Adipose tissue (tissue), 3 donors: ENCODE results near the gene ELOF1. TPM values are rescaled to one million over a fixed set of nuclear protein-coding genes. Genes with fewer than 3 reads are reported as not detected.
"Not testable (repeated sequence)": the region's sequence is repeated elsewhere in the genome, so short reads cannot be mapped to it uniquely, and the experiment has no call there.

Experiments used
- H3K27ac ChIP-seq: one replicate; pipeline ENCODE4 v1.5.1; 2013; ENCODE audit warnings: low read depth, low read length
- WGBS, 3 donors: extraction: QIAGEN DNeasy Blood & Tissue Kit; methylation state at CpG; one replicate each; pipeline ENCODE4 v1.1.7; 2013; 5-methylcytosine and 5-hydroxymethylcytosine counted together
- polyA plus RNA-seq, 3 donors: library from polyadenylated mRNA; stranded (reverse); fragments of 200-250 nt; gene quantifications; one replicate each; pipeline ENCODE4 v1.2.3, GENCODE V29; 2013
- donor health status: healthy with polysubstance abuse.
- donor health status: Bipolar disorder and iron deficiency.
- donor health status: healthy.

ELOF1 gene
- polyA plus RNA-seq, 3 donors = 52.6 to 55.2 (median 55.1) TPM

DNA sequence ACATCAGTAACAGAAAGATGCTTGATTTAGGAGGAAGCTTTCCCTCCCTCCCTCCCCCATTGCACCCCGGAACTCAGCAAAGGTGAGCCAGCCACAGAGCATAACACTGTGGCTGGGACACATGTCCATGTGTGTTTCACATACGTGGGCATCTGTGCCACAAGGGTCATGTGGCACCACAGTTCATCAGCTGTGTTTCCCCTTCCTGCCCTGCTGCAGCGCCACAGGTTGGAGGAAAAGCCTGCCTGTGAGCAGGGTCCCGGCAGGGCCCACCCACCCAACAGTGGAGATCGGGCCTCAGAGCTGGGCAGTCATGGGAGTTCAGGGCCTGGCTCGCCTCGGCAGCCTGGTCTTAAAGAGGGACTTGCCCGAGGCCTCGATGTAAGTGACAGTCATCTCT lies 15.7 kb upstream of the ELOF1 start:
- no peak overlapping the region for H3K27ac ChIP-seq
- 76 to 86% (median 85%) methylated on average over 8 to 9 of the region's 9 CpGs for WGBS, 3 donors

DNA sequence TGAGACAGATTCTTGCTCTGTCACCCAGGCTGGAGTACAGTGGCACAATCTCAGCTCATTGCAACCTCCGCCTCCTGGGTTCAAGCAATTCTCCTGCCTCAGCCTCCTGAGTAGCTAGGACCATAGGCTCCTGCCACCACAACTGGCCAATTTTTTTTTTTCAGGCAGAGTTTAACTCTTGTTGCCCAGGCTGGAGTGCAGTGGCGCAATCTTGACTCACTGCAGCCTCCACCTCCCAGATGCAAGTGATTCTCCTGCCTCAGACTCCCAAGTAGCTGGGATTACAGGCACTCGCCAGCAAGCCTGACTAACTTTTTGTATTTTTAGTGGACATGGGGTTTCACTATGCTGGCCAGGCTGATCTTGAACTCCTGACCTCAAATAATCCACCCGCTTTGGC lies 14.7 kb upstream of the ELOF1 start:
- not testable (repeated sequence) for H3K27ac ChIP-seq
- WGBS, 3 donors = 76 to 96% (median 96%) methylated on average over 4 of the region's 4 CpGs

DNA sequence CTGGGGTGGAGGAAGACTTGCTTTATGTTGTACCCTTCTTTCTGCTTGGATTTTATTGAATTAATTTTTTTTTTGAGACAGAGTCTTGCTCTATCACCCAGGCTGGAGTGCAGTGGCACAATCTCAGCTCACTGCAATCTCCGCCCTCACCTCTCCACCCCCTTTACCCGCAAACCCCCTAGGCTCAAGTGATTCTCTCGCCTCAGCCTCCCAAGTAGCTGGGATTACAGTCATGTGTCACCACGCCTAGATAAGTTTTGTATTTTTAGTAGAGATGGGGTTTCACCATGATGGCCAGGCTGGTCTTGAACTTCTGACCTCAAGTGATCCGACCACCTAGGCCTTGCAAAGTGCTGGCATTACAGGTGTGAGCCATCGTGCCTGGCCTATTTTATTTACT lies 14.3 kb upstream of the ELOF1 start:
- WGBS, 3 donors = 79 to 86% (median 86%) methylated on average over 6 of the region's 6 CpGs
- H3K27ac ChIP-seq = not testable (repeated sequence)

DNA sequence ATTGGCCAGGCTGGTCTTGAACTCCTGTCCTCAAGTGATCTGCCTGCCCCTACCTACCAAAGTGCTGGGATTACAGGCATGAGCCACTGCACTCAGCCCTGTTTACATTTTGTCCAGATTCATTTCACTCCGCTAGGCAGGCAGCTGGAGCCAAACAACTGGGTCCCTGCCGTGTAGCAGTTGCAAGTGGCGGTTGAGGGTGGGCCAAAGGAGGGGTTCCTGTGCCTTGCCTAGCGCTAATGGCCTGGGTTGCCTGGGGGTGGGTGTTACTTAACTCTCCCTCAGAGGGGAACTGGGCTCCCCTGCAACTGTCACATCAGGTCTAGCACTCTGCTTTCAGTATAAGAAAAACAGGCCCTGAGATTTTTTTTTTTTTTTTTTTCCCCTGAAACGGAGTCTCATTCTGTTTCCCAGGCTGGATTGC lies 11.0 kb upstream of the ELOF1 start:
- WGBS, 3 donors = 46 to 71% (median 56%) methylated on average over 5 of the region's 5 CpGs
- H3K27ac ChIP-seq = no peak overlapping the region

DNA sequence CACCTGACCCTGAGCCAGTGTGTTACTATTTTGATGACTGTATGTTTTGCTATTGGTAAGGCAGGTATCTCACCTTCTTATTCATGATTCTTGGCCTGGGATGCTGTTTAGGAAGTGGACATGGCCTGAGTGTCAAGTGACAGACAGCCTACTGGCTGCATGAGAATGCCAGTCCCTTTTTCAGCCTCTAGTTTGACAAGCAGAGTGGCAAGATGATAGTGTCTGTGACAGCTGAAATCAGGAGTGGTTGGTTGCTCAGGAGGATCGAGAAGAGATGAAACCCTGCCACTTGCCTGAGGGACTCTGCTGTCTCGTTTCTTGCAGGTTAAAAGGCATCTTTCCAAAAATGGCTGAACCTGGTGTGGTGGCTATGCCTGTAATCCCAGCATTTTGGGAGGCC lies 7.1 kb upstream of the ELOF1 start:
- 88 to 96% (median 94%) methylated on average over 2 of the region's 2 CpGs for WGBS, 3 donors
- H3K27ac ChIP-seq = no peak overlapping the region

DNA sequence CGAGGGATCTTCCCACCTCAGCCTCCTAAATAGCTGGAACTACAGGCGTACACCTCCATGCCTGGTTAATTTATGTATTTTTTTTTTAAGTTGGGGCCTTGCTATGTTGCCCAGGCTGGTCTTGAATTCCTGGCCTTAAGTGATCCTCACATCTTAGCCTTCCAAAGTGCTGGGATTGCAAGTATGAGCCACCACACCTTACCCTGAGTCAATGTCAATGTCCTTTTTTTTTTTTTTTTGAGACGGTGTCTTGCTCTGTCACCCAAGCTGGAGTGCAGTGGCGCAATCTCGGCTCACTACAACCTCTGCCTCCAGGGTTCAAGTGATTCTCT lies 6.6 kb upstream of the ELOF1 start:
- H3K27ac ChIP-seq = not testable (repeated sequence)
- WGBS, 3 donors = 78 to 94% (median 90%) methylated on average over 5 of the region's 5 CpGs

DNA sequence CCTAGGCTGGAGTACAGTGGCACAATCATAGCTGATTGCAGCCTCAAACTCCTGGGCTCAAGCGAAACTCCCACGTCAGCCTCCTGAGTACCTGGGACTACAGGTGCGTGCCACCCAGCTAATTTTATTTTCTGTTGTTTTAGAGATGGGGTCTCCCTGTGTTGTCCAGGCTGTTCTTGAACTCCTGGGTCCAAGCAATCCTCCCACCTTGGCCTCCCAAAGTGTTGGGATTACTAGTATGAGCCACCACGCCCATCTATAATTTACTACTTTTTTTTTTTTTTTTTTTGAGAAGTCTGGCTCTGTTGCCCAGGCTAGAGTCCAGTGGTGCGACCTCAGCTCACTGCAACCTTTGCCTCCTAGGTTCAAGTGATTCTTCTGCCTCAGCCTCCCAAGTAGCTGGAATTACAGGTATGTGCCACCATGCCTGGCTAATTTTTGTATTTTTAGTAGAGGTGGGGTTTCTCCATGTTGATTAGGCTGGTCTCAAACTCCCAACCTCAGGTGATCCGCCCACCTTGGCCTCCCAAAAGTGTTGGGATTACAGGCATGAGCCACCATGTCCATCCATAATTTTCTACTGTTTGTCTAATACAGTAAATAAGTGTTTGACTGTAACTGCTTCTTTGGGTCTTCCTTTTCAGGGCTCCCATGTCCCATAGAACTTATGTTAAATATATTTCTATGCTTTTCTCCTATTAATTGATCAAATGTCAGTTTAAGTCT lies 5.2 kb upstream of the ELOF1 start:
- not testable (repeated sequence) for H3K27ac ChIP-seq
- whole genome bisulfite sequencing, 3 donors = 87 to 95% (median 94%) methylated on average over 6 of the region's 6 CpGs

DNA sequence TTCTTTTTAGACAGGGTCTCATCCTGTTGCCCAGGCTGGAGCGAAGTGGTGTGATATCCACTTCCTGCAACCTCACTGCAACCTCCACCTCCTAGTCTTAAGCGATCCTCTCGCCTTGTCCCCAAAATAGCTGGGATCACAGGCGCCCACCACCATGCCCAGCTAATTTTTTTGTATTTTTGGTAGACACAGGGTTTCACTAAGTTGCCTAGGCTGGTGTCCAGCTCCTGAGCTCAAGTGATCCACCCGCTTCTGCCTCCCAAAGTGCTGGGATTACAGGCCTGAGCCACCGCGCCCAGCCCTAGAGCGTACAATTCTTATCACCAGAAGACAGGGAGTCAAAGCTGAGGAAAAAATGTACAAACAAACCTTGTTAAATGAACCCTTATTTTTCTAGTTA lies 4.5 kb upstream of the ELOF1 start:
- H3K27ac ChIP-seq = no peak overlapping the region
- WGBS, 3 donors = 83 to 85% (median 84%) methylated on average over 8 of the region's 8 CpGs

DNA sequence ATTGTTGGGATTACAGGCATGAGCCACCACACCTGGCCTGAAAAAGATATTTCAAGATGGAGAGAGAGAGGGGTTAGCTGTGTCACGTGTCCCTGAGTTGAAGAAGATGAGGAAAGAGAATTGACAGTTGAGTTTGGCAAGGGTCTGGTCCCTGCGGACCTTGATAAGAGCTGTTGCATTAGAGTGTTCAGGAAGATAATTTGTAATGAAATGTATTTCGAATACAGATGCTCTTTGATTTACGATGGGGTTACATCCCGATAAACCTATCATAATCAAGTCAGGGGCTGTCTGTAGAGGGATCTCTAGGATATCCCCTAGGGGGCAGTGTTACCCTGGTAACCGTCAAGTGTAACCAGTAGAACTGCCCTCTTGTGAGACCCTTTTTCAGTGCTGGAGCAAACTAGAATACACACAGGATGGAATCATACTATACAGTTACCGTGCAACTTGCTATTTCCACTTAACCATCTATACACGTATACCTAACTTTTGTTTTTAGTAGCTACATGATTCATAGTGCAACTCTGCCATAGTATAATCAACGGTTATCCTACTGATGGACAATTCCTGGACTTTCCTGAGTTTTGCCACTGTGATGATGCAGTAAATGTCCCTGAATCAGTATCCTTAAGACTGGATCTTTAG lies 1.5 kb upstream of the ELOF1 start:
- H3K27ac ChIP-seq = no peak overlapping the region
- 12 to 15% (median 12%) methylated on average over 9 of the region's 9 CpGs for WGBS, 3 donors

DNA sequence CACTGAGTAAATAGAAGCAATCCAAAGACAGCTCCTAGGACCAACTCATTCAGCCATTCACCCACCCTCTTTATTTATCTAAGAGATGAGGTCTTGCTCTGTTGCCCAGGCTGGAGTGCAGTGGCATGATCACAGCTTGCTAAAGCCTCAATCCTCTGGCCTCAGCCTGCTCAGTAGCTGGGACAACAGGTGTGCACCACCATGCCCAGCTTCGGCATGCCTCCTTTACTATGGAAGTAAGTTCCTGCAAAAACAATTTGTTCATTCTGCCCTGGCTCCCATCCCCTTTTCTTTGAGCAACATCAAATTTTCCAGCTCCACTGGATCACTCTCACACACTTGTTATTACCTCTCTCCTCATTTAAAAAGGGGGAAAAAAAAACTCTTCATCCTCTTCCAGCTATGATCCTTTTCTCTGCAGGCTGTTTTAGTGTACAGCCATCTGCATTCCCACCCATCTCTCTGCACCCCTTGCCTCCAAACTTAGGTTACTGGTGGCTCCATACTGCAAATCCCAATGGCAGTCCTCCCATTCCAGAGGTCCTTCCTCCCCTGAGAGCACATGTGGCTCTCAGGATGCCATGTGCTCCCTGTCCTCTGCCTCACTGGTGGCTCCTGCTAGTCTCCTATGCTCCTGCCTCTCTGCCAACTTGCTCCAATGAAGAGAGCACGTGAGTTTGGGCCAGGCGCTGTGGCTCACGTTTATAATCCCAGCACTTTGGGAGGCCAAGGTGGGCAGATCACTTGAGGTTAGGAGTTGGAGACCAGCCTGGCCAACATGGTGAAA lies 2.2 kb downstream of the ELOF1 start:
- 81 to 90% (median 84%) methylated on average over 4 of the region's 4 CpGs for WGBS, 3 donors

DNA sequence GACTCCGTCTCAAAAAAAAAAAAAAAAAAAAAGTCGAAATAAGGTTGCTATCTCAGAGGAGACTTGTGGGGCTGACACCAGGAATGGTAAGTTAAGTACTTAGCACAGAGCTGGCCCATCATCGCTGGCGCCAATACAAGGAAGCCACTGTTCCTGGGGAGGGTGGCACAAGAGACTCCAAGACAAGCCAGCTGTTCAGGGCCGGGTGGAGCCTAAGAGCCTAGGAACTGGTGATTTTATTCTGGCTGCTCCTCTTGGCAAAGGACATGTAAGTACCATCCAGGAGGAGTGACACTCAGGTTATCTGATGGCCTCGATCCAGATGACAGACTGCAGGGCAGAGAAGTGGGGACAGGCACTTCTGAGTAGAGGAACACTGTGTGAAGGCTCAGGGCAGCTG lies 3.8 kb downstream of the ELOF1 start:
- no peak overlapping the region for H3K27ac ChIP-seq
- WGBS, 3 donors = 85 to 94% (median 88%) methylated on average over 5 to 6 of the region's 6 CpGs

More for the DNA sequence above, 2.2 kb downstream of the ELOF1 start:
- H3K27ac ChIP-seq = no peak overlapping the region

DNA sequence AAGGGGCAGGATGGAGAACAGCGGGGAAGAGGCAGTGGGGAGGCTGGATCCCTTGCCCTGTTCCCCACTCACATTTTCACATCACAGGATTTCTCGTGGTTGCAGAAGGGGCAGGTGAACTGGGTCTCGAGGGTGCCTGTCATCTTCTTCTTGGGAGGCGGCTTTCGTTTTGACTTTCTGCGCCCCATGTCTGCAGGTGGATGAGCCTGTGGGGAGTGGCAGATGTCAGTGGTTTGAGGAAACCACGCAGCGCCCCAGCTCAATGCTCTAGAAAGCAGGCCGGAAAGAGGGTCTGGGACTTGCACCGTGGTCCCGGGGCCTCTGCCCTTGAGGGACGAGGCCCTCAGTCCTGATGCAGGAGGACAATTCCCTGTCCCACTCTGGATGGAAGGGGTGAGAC lies 4.9 kb downstream of the ELOF1 start:
- H3K27ac ChIP-seq = no peak overlapping the region
- WGBS, 3 donors = 86 to 92% (median 90%) methylated on average over 12 of the region's 12 CpGs

DNA sequence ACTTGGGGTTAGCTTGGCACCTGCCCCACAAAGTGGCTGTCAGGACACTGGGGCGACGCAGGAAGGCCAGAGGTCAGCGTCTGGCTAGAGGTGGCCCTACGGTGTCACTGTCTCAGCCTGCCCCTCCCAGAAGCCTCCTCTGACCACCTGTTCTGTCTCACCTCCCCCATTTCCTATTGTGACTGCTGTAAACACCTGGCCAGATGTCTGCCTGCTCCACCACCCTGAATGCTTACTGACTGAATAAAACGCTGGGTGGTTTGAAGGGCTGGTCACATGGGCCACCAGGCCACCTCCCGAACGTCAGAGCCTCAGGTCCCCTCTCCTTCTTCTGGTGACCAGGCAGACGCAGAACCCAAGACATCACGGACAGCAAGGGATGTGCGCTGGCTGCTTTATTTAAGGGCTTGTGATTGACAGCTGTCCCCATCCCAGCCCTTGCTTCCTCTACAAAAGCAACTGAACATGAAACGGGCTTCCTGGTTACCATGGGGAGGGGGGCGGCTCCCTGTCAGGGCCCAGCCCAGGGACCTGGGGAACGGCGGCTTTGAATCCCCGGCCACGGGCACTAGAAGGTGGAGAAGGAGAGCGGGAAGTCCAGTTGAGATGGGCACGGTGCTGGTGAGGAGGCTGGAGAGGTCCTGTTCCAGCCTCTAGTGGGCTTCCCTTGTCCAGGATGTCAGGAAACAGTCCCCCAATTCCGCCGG lies 6.2 kb downstream of the ELOF1 start:
- 80 to 81% (median 81%) methylated on average over 18 to 20 of the region's 20 CpGs for WGBS, 3 donors
- no peak overlapping the region for H3K27ac ChIP-seq

DNA sequence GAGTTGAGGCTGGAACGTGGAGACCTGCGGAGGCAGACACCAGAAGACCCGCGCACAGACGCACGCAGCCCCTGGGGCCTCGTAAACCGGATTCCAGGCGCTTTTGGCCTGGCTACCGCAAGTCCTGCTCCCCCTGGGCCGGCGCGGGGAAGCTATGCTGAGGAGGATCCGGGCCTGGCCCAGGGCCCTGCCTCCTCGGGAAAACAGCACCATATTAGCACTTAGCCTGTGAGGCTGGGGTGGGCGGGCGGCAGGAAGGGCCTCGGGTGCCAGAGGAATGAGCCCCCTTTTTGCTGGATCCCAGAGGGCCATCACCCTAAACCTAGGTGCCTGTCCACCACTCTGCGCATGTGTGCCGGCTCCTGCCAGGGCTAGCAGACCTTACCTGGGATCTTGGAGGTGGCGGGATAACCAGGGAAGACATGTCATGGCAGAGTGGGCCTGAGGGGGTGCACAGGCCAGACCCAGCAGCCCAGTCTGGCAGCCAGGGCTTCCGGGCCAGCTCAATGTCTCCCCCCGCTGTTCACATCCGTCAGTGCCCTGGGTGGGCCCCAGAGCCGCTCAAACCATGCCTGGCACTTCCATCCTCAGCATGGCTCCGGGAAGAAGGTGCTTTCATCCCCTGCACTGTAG lies 7.3 kb downstream of the ELOF1 start:
- H3K27ac ChIP-seq = no peak overlapping the region

DNA sequence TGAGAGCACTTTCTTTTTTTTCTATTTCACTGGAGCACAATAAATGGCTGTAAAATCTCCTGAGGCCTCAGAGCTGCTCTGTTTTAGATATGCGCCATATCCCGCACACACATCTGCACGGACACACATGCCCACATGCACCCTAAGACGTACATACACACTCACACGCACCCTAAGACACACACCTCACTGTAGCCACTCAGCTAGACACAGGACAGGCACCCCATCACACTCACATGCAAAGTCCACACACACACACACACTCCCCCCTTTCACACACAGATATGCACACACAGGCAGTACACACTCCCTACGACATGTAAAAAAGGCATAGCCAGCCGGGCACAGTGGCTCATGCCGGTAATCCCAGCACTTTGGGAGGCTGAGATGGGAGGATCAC lies 8.8 kb downstream of the ELOF1 start:
- WGBS, 3 donors = 87 to 91% (median 89%) methylated on average over 8 of the region's 8 CpGs

More for the DNA sequence above, 7.3 kb downstream of the ELOF1 start:
- 60 to 80% (median 80%) methylated on average over 26 of the region's 26 CpGs for WGBS, 3 donors

DNA sequence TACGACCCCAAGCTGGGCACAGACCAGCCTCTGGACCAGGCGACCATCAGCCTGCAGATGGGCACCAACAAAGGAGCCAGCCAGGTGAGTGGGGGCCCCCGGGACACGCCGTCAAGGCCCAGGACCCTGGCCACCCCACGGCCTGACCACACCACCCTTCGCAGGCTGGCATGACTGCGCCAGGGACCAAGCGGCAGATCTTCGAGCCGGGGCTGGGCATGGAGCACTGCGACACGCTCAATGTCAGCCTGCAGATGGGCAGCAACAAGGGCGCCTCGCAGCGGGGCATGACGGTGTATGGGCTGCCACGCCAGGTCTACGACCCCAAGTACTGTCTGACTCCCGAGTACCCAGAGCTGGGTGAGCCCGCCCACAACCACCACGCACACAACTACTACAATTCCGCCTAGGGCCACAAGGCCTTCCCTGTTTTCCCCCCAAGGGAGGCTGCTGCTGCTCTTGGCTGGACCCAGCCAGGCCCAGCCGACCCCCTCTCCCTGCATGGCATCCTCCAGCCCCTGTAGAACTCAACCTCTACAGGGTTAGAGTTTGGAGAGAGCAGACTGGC lies 9.6 kb downstream of the ELOF1 start:
- H3K27ac ChIP-seq = no peak overlapping the region
- WGBS, 3 donors = 91% methylated on average over 24 of the region's 24 CpGs

More for the DNA sequence above, 8.8 kb downstream of the ELOF1 start:
- H3K27ac ChIP-seq = no peak overlapping the region

DNA sequence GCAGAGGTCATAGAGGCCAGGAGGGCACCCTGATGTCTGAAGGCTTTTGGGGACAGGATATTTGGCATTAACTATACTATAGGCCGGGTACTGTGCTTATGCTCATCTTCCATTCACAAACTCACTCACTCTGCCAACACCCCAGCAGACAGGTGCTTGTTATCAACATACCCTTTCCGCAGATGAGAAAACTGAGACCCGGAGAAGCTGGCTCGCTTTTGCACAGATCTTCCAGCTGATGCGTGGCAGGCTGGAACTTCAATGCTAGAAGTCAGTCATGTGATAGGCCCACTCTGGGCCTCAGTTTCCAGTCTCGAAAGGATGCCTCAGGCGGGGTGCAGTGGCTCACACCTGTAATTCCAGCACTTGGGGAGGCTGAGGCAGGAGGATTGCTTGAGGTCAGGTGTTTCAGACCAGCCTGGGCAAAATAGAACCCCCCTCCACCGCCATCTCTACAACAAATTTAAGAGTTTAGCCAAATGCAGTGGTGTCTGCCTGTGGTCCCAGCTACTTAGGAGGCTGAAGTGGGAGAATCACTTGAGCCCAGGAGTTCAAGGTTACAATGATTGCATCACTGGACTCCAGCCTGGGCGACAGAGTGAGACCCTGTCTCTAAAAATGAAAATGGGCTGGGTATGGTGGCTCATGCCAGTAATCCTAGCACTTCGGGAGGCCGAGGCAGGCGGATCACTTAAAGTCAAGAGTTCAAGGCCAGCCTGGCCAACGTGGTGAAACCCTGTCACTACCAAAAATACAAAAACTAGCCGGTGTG lies 10.9 kb downstream of the ELOF1 start:
- 85 to 92% (median 89%) methylated on average over 14 of the region's 14 CpGs for WGBS, 3 donors
- H3K27ac ChIP-seq = no peak overlapping the region
